ENCODE measurements around the gene THSD8.
"Not testable (repeated sequence)": the region's sequence is repeated elsewhere in the genome, so short reads cannot be mapped to it uniquely, and the experiment has no call there.

THSD8 gene

DNA sequence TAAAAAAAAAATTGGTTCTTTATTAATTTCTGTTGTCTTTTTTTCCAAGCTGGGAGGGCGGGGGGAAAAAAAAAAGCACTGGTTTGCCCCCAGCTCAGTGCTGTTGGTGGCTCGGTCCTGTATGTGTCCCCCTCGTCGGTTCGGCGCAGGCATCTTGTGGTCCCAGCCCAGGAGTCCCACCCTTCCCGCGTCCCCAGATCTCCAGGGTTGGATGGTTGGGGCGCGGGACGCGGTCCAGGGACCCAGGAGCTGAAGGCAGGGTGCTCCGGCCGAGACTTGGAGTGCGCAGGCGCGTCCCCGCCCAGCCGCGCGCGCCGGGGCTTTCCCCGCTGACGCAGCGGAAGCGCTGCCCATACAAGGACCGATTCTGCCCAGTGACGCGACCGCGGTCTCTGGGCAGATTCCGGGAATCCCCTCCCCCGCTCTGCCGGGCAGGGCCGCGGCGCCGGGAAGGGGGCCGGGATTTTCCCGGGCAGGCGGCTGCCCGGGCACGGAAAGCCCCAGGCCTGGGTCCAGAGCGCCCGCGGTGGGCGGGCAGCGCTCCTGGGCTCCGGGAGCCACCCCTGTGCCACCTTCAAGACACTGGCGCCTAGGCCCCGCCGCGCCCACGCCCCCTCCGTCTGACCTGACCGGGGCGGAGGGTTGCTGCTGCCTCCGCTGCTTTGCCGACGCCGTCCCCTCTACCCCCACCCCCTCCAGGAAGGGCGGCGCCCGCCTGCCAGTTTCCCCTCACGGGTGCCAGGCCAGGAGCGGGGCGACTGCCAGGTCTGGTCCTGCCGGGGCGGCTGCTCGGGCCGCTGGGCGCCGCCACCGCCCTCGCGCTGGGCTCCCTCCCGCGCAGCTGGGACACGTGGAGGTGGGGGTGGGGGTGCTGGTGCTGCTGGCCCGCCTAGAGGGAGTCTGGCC is 8.3 kb upstream of the THSD8 start:
- peak; percentile 78 for DNase-seq

DNA sequence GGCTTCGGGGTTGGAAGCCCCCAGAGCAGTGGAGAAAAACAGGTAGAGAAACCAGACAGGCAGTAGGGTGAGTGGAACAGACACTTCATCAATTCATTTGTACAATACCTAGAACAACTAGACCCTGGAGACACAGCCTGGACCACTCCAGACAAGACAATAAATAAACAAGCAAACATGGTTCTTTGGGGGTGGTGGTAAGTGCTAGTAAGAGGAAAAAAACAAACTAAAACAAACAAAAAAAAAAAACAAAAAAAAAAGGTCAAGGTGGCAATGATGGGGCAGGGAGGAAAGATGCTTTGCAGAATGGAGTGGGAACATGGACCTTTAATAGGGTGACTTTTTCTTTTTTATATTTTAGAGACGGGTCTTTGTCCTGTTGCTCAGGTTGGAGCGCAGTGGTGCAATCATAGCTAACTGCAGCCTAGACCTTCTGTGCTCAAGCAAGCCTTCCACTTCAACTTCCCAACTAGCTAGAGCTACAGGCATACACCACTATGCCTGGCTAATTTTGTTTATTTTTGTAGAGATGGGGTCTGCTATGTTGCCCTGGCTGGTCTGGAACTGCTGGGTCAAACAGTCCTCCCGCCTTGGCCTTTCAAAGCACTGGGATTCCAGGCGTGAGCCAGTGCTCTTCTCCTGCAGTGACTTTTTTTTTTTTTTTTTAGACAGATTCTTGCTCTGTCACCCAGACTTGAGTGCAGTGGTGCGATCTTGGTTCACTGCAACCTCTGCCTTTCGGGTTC is 7.5 kb upstream of the THSD8 start:
- DNase-seq, result no peak

DNA sequence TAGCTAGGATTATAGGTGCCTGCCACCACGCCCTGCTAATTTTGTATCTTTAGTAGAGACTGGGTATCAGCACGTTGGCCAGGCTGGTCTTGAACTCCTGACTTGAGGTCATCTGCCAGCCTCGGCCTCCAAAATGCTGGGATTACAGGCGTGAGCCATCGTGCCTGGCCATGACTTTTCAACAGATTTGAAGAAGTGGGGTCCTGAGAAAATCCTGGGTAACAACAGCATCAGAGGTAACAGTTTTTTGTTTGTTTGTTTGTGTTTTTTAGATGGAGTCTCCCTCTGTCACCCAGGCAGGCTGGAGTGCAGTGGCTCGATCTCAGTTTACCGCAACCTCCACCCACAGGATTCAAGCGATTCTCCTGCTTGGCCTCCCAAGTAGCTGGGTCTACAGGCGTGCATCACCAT is 6.9 kb upstream of the THSD8 start:
- DNase-seq, result no peak

DNA sequence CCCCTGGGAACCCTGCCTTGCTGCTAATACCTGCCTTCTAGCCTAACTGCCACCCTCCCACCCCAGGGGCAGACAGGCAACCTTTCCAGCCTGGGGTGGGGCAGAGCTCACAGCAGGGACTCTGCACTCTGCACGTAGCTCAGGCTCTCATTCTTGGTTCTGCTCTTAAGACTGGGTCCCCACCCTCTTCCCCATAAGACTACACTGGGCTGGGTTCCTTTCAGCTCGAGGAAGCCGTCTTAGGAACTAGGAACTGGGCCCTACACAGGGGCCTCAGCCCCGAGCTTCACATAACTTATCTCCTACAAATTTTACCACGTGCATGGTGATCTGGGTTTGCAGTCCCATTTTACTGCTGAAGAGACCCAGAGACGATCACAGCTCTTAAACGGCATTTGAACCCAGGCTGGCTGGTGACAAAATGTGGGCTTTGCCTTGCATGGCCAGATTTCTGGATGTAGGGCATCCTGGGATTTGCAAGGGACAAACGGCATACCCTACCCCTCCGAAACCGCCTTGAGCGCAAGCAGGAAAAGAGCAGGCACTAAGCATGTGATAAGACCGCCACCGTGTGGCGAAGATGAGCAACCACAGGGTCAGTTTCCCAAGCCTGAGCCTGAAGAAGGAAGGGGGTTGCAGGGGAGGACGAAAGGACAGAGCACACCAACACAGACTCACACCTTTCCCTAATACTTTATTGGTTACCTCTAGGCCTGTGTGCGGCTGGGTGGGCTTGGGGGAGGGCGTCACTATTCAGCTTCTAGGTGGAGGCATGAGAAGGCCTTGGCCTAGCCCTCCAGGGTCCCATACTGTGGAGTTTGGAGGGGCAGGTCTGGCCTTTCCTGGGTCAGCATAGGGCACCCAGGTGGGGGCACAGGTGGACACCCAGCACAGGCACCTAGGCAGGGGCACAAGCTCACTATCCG is 5.5 kb upstream of the THSD8 start:
- peak; percentile 61 for DNase-seq

DNA sequence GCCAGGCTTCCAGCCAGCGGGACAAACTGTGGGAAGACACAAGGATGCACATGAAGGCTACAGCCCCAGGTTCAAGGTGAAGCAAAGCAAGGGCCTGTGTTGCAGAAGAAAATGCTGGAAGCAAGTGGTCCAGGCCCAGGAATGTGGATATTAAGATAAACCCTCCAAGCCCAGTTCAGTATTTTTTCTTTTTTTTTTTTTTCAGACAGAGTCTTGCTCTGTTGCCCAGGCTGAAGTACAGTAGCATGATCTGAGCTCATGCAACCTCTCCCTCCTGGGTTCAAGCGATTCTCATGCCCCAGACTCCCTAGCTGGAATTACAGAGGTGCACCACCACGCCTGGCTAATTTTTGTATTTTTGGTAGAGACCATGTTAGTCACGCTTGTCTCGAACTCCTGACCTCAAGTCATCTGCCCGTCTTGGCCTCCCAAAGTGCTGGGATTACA is 4.7 kb upstream of the THSD8 start:
- no peak for DNase-seq

DNA sequence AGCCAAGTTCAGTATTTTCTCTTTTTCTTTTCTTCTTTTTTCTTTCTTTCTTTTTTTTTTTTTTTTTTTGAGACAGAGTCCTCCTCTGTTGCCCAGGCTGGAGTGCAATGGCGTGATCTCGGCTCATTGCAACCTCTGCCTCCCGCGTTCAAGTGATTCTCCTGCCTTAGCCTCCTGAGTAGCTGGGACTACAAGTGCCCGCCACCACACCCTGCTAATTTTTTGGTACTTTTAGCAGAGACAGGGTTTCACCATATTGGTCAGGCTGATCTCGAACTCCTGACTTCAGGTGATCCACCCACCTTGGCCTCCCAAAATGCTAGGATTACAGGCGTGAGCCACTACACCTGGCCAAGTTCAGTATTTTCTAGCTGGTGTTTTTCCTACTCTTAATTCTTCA is 4.3 kb upstream of the THSD8 start:
- not testable (repeated sequence) for DNase-seq

DNA sequence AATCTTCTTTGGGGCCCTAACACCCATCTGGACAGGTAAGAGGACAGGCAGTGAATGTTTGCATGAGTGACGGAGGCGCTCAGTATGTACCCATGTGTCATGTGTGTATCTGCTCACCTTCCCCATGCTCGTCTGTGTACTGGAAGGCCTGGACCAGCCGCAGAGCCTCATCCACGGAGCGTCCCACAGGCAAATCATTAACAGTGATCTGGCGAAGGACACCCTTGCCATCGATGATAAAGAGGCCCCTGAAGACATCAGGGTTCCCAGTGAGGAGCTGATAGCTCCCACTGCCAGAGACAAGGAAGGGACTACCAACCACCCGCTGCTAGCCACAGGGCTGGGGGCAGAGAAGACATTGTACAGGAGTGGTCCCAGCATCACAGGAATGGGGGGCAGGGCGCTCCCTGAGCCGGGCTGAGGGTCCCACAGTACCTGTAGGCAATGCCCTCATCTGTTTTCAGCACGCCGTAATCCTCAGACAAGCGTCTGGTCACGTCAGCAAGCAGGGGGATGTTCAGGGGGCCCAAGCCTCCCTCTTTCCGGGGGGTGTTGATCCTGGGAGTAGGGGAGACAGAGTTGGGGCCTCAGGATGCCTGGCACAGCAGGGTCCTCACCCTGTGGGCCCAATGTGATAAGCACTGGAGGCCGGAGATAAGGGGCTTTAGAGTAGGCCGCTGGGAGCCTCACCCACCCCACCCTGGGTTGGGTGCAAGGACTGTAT is 2.0 kb upstream of the THSD8 start:
- no peak for DNase-seq

DNA sequence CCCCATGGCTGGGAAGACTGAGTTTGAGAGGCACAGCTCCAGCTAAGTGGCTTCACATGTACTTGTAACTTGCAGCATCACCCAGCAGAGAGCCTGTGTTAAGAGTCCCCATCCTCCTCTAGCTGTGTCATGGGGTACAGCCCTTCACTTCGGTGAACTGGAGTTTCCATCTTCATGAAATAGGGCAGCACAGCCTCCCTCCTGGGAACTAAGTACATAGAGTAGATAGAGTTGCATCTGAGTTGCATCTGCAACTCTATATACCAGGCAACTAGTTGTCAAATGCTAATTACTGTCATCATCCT is 1.5 kb upstream of the THSD8 start:
- DNase-seq, result no peak

DNA sequence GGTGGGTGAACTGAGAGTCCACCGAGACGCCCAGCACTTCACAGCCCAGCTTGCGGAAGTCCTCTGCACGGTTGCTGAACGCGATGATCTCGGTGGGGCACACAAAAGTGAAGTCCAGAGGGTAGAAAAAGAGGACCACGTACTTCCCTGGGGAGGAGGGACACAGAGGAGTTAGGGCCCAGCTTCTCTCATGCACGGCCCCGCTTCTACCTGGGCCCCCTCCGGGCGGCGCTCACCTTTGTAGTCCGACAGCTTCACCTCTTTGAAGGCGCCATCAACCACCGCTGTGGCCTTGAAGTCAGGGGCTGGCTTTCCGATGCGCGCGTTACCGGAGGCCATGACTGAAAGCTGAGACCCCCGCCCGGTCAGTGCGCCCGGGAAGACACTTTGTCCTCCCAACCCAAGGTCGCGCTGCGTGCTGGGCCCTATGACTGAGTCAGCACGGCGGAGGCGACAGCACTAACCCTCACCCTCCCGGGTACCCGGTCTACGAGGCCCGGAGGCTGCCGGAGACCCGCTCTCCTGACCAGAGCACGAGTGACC is 875 bp upstream of the THSD8 start:
- no peak for DNase-seq

DNA sequence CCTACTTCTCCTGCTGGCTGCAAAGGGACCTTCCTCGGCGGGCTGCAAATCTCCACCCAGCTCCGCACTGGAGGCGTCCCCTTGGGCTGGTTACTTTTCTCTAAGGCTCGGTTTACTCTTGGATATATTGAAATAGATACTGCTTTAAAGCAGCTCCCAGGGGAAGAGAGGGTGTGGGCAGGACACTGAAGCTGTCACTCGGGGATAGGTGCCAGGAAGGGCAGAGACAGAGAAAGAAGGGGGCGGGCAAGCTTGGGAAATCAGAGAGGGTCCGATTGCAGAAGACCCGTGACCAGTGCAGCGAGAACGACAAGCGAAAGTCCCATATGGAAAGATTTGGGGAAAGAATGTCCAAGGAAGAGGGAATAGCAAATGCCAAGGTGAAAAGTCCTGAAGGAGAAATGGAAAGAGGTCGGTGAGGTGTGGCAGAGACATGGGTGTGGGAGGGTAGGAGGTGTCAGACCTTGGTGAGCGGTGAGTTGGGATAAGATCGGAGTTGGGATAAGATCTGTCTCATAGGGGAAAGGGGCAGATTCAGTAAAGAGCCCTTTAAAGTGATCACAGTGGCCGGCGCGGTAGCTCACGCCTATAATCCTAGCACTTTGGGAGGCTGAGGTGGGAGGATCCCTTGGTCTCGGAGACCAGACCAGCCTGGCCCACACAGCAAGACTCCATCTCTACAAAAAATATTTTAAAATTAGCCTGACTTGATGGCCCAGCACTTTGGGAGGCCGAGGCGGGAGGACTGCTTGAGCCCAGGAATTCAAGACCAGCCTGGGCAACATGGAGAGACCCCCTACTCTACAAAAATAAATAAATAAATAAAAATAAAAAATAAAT is 618 bp downstream of the THSD8 start:
- DNase-seq, result no peak

DNA sequence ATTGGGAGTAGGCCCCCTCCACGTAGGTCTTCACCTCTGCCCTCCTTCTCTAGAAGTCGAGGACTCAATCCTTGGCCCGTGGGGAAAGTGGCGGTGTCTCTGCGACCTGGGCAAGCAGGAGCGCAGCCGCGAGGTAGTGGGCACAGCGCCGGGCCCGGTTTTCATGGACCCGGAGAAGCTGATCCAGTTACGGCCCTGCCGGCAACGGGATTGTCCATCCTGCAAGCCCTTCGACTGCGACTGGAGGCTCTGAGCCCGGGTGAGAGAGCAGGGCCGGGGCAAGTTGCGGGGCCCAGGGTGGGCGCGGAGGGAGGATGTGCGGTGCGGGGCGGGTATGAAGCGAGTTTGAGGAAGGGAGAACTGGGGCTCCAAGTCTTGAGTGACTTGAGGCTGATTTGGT is 2.2 kb downstream of the THSD8 start:
- DNase-seq, result no peak

DNA sequence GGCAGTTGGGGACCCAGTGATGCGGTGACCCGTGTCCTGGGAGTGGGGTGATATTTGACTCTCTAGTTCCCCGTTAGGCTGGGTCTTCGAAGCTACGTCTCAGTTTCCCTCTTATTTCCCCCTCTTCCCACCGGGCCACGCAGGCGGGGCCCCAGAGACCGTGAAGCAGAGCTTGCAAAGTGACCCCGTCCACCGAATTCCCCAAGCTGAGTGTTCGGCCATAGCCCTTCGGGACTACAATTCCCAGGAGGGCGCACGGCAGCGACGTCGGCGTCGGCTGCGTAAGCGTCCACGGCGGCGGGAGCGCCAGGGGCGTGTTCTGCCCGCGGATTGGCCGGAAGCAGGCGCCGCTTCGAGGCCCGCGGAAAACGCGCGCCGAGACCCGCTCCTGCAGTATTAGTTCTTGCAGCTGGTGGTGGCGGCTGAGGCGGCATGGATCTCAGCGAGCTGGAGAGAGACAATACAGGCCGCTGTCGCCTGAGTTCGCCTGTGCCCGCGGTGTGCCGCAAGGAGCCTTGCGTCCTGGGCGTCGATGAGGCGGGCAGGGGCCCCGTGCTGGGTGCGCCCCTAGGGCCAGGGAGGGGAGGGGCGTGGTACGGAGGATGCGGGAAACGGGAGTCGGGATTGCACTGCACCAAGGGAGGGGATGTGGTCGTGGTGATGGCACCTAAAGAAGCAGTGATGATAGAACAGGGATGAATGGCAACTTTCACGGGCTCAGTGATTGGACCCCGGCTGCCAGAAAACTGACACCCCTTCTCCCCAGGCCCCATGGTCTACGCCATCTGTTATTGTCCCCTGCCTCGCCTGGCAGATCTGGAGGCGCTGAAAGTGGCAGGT is 4.6 kb downstream of the THSD8 start, which contains the start of gene RNASEH2A:
Gene RNASEH2A (plus strand): TSS at position 343 of the 840 bp plus-strand sequence. CDS start 90 bp downstream, at position 433.
- DNase-seq, result peak; percentile 77

DNA sequence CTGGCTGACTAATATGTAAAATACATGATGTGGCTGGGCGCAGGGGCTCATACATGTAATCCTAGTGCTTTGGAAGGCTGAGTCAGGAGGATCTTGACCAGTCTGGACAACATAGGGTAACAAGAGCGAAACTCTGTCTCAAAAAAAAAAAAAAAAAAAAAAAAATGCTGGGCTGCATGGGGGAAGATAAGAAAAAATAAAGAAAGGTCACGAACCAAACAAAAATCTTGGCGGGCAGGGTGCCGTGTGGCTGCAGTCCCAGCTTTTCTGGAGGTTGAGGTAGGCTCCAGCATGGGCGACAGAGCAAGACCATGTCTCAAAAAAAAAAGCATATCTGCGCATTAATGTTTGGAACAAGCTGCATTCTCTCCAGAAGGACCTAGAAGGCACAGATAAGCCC is 13.2 kb downstream of the THSD8 start:
- no peak for DNase-seq

DNA sequence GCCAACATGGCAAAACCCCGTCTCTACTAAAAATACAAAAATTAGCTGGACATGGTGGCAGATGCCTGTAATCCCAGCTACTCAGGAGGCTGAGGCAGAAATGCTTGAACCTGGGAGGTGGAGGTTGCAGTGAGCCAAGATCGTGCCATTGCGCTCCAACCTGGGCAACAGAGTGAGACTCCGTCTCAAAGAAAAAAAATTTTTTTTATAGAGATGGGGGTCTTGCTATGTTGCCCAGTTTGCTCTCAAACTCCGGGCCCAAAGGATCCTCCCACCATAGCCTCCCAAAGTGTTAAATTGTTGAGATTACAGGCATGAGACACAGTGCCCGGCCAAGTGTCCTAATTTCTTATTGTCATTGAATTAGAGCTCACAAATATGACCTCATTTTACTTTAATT is 15.3 kb downstream of the THSD8 start:
- not testable (repeated sequence) for DNase-seq

DNA sequence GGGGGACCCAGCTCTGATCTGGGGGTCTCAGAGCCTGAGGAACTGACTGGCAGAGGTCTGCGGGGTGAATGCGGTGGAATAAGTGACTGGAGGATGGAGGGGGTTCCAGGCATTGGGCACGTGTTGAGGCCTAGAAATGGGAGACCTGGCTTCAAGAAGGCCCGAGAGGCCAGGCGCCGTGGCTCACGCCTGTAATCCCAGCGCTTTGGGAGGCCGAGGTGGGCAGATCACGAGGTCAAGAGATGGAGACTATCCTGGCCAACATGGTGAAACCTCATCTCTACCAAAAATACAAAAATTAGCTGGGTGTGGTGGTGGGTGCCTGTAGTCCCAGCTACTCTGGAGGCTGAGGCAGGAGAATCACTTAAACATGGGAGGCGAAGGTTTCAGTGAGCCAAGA is 15.9 kb downstream of the THSD8 start:
- not testable (repeated sequence) for DNase-seq

DNA sequence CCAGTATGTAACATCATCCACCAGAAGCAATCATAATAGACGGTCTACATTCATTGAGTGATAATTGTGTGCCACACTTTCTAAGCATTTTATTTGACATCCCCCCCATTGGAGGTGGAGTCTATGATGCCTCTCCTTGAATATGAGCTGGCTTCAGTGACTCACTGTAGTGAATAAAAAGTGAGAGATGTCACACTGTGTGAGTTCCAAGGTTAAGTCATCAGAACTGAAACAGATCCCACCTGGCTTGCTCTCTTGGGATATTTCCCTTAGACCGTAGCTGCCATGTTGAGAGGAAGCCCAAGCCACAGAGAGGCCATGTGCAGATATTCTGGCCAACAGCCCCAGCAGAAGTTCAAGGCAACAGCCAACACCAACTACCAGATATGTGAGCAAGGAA is 19.9 kb downstream of the THSD8 start:
- DNase-seq, result no peak

DNA sequence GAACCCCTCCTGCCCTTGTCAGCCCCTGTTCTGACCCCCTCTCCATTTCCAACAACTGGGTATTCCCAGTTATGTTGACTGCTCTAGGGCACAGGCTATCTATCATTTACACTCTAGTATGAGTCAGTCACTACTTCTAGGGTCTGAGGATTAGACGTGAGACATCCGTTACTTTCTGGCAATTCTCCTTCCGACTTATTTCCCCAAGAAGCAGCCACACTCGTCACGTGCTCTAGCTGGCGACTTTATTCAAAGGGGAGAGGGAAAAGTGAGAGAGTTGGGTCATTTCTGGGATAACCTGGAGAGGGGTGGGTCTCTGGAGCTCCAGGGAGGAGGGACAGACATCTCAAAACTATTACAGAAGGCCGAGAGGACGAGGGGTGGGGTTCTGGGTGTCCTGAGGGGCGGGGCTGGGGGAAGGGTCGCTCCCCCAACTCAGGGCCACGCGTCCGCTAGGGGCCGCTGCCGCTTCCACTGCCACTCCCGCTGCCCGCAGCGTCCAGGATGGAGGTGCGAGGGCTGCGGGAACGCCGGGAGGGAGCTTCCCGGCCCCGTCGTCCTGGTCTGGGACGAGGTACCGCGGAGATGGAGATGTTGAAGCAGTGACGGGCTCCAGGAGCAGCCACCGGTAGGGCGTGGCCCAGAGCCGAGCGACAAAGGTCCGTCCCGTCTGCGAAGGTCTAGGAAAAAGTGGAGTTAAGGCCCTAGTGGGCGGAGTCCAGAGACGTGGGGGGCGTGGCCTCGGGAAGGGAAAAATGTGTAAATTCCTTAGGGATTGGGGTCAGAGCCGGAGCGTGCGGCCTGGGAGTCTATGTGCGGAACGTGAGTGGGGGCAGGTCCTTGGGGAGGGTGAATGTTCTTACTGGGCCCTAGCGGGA is 23.6 kb downstream of the THSD8 start:
- no peak for DNase-seq

DNA sequence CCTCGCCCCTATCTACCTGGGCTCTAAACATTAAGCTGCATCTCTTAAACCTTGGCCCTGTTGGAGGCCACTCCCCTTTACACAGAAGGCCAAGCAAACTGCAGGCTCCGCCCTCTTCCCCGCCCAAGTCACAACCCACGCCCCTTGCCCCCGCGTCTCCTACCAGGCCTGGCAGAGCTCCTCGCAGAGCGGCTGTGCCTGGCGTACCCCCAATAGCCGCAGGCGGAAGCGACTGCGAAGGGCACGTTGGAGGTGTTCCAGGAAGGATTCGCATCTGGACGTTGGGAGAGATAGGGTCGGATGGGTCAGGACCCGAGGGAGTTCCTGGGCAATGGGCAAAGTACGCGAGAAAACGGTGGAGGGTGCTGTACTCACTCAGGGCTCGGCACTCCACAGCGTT is 26.6 kb downstream of the THSD8 start:
- peak; percentile 56 for DNase-seq

DNA sequence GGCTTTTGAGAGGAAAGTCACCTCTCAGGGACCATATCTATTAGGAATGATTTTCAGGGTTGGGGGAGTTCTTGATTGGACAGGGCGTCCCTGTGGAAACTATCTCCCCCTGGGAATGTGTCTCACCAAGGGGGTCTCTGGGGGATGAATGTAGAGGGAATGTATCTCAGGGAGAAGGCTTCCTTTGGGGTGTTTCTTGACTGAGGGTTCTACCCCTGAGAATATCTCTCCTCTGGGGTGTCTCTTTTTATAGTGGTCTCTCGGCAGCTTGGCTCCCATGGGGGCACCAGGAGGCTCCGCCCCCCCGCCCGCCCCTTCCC is 31.5 kb downstream of the THSD8 start:
- DNase-seq, result no peak

Measured in DMS 273 treated with DMSO at 0.1 percent for 48 hours (cell line).